Placental pericyte (primary cell): ENCODE data around the gene GOLGB1. TPM values are rescaled to one million over a fixed set of nuclear protein-coding genes. Genes with fewer than 3 reads are reported as not detected.

Source experiments
- small RNA-seq: library from RNA; depleted of rRNA; stranded (forward); fragments of <200 nt; gene quantifications from one replicate; pipeline ENCODE3, GENCODE V24; 2012; ENCODE audit warnings: low replicate concordance
- total RNA-seq: library from RNA; depleted of rRNA; stranded (reverse); fragments of >200 nt; gene quantifications from 2 replicates; pipeline ENCODE4 v1.2.3, GENCODE V29; 2012

The GOLGB1 gene, protein sequence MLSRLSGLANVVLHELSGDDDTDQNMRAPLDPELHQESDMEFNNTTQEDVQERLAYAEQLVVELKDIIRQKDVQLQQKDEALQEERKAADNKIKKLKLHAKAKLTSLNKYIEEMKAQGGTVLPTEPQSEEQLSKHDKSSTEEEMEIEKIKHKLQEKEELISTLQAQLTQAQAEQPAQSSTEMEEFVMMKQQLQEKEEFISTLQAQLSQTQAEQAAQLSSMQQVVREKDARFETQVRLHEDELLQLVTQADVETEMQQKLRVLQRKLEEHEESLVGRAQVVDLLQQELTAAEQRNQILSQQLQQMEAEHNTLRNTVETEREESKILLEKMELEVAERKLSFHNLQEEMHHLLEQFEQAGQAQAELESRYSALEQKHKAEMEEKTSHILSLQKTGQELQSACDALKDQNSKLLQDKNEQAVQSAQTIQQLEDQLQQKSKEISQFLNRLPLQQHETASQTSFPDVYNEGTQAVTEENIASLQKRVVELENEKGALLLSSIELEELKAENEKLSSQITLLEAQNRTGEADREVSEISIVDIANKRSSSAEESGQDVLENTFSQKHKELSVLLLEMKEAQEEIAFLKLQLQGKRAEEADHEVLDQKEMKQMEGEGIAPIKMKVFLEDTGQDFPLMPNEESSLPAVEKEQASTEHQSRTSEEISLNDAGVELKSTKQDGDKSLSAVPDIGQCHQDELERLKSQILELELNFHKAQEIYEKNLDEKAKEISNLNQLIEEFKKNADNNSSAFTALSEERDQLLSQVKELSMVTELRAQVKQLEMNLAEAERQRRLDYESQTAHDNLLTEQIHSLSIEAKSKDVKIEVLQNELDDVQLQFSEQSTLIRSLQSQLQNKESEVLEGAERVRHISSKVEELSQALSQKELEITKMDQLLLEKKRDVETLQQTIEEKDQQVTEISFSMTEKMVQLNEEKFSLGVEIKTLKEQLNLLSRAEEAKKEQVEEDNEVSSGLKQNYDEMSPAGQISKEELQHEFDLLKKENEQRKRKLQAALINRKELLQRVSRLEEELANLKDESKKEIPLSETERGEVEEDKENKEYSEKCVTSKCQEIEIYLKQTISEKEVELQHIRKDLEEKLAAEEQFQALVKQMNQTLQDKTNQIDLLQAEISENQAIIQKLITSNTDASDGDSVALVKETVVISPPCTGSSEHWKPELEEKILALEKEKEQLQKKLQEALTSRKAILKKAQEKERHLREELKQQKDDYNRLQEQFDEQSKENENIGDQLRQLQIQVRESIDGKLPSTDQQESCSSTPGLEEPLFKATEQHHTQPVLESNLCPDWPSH (N-terminal part only)
- total RNA-seq = 36.1 and 76.4 TPM in 2 replicates

DNA sequence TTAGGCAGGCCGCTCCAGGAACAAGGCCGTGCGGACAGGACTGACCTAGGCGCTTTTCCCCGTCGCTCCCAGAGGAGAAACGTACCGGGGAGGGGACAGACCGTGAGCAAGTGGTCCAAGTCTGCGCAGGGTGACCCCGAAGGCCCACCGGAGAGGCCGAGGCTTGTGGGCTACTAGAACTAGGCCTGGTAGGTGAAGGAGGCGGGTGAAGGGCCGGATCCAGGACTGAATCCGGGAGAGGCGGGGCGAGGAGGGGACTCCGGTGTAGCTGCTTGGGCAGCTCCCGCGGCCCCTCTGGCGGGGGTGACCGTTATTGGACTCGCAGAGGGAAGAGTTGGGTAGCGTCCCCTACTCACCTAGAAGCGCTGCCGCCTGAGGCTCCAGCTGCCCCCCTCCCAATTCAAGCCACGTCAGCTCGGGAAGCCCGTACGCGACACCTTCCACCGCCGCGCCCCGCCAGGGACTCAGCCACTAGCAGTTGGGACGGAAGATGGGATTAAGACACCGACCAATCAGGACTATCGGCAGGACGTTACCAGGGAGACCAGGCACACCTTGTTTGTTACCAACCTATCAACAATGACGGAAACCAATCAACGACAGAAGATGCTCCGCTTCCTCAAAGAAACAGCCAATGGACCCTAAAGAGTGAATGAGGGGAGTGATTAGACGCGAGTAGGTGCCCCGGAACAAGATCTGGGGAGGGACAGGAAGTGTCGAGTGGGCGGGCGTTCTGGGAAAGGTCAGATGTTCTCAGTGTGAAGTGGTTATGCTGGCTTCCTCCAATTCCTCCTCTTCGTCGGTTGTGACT is at the start of gene GOLGB1:
Gene GOLGB1 (minus strand): TSS at position 466 of the 811 bp plus-strand sequence. CDS start 18,770 bp downstream, outside the sequence.

DNA sequence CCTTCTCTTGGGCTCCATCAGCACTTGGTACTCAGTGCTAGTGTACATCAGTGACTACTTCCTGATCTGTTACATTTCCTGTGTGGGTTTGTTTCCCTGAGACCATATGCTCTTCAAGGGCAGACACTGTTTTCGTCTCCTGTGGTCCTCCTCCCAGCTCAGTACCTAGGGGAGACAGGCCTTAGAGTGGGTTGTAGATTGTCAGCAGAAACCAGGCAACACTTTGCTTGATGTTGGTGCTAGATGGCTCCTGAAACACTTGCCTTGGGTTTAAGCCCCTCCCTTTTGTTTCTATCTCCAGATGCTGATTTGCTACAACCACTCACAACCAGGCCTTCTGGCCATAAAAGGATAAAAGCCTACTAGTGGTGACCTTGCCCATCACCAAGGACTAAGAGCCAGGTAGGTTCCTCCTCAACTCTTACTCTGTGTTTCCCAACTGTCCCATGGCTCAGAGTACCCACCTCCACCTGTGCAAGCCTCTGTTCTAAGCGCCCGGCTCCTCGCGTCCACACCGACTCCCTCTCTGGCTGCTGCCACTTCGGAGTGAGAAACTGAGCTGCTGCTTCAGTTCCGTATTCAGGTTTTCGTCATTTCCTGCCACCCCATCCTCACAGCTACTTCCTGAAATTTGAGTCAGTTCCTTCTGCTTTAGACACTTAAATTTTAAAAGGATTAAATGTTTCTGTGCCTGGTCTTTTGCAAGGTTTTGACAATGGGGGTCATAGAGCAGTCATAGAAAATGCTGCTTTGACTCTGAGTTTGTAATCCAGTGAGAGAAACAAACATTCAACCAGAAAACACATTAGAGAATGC is 89.0 kb downstream of the GOLGB1 start, which contains the start of gene HCLS1:
Gene HCLS1 (minus strand): TSS at position 548 of the 816 bp plus-strand sequence. CDS start 2,556 bp downstream, outside the sequence.

Small RNA genes lying within 50 kb of the gene (small RNA-seq; reads per million reads assigned to genes)
- not detected for gene RNU4-62P

Other genes starting within 250 kb of the GOLGB1 start
- 0.66 and 15.2 TPM in 2 replicates for gene POLQ, start 203.8 kb downstream of the GOLGB1 start, total RNA-seq
- gene ARGFX, start 181.8 kb downstream of the GOLGB1 start, total RNA-seq = not detected in 2 replicates
- gene FBXO40, start 156.4 kb downstream of the GOLGB1 start, total RNA-seq = not detected in 2 replicates
- 3.1 and 5.3 TPM in 2 replicates for gene HCLS1, start 88.8 kb downstream of the GOLGB1 start, total RNA-seq
- gene IQCB1, start 85.3 kb upstream of the GOLGB1 start, total RNA-seq = 16.4 and 18.6 TPM in 2 replicates
- gene EAF2, start 85.5 kb upstream of the GOLGB1 start, total RNA-seq = 0.72 and 1.3 TPM in 2 replicates
- under 0.01 and 0.22 TPM in 2 replicates for gene SLC15A2, start 144.7 kb upstream of the GOLGB1 start, total RNA-seq